Measurements from ENCODE around the gene RAB30.
"Not testable (repeated sequence)": the region's sequence is repeated elsewhere in the genome, so short reads cannot be mapped to it uniquely, and the experiment has no call there.

- not testable (repeated sequence) for TF ChIP-seq CTCF (tag by site-specific recombination; IDR thresholded peaks at IDR 0.05); SALL2 (tag by site-specific recombination; IDR thresholded peaks at IDR 0.05; ENCODE audit: borderline replicate concordance); ZNF274 (IDR thresholded peaks at IDR 0.05; ENCODE audit: low read length); ZNF274 (tag by site-specific recombination; IDR thresholded peaks at IDR 0.05; ENCODE audit: borderline replicate concordance); ZSCAN23 (tag by site-specific recombination; IDR thresholded peaks at IDR 0.05)
- TF ChIP-seq ZNF146 (tag by site-specific recombination; IDR thresholded peaks at IDR 0.05) = peak; percentile 82
These were observed 109.7 kb downstream of the RAB30 start for GRCh38 chr11:82962021-82962420.
